Progenitor cell of endocrine pancreas (in vitro differentiated cells): ENCODE results near the gene PDSS2. TPM values are rescaled to one million over a fixed set of nuclear protein-coding genes. Genes with fewer than 3 reads are reported as not detected.

Source experiments
- DNase-seq: peaks from one replicate; pipeline ENCODE4 v3.0.0; 2021; ENCODE audit warnings: low spot score; ENCODE audit not compliant: unreplicated experiment
- H3K27ac Mint-ChIP-seq: 2 replicates; pipeline ENCODE4 v1.8.0; 2021; ENCODE audit warnings: mild to moderate bottlenecking, moderate library complexity, mixed read lengths
- H3K27me3 Mint-ChIP-seq: 2 replicates; pipeline ENCODE4 v1.8.0; 2021; ENCODE audit warnings: mixed read lengths
- H3K36me3 Mint-ChIP-seq: 2 replicates; pipeline ENCODE4 v1.8.0; 2022; ENCODE audit warnings: mixed read lengths; ENCODE audit not compliant: insufficient read depth
- H3K4me1 Mint-ChIP-seq: 2 replicates; pipeline ENCODE4 v1.8.0; 2021; ENCODE audit warnings: low read depth, mixed read lengths
- H3K4me3 Mint-ChIP-seq: 2 replicates; pipeline ENCODE4 v1.8.0; 2021; ENCODE audit warnings: low read depth, mild to moderate bottlenecking, moderate library complexity, mixed read lengths
- H3K9me3 Mint-ChIP-seq: 2 replicates; pipeline ENCODE4 v1.8.0; 2021; ENCODE audit warnings: low read depth, mixed read lengths
- total RNA-seq: library from RNA; stranded (reverse); gene quantifications from 2 replicates; pipeline ENCODE4 v1.2.1, GENCODE V29; 2021
- TF ChIP-seq, protein P1 (sequence below): fragments of 200-600 bp; sonication (generic); IDR thresholded peaks from one replicate; pipeline ENCODE4 v1.5.0; 2021; ENCODE audit warnings: antibody characterized with exemption, mild to moderate bottlenecking; ENCODE audit not compliant: unreplicated experiment

The PDSS2 gene
- total RNA-seq, 1 donor from 2014 or later: 12.8 TPM

DNA sequence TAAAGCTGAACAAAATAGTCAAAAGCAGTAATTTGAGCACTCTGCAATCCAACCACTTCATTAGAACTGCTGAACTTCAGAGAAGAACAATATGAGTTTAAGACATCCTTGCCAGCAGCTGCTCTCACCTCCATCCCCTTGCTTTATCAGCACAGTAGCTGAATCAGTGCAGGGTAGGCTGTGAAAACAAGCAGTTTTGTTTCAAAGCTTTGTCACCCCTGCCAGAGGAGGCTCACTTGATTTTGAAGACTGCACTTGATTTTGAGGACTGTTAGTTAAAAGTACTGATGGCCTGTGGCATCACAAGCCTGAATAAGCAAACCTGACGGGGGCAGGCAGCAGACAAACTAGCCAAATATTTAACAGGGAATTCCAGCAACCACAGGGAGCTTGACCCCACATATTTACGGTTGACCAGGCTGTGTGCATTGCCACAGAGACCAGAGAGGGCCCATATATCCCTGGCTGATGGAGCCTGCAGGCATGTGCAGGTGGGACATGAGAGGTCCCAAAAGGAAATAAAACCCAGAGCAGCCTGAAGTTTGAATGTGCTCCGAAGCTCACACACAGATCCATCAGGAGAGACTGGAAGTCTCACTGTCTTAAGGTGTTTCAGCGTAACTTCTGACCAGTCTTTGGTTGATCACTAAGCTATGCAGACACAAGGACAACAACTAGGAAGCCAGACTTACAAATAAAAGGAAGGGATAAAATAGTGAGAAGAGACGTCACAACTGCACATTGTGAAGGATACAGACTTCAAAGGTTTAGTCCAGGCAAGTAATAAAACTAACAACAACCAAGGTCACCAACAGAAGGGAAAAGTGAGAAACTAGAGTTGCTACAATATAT is 97.4 kb downstream of the PDSS2 start:
- peaks cover 10% of the 10 kb centered on the region for H3K9me3 Mint-ChIP-seq
- H3K27me3 Mint-ChIP-seq: no peaks in the 10 kb centered on the region
- peaks cover 18% of the 10 kb centered on the region for H3K36me3 Mint-ChIP-seq
- TF ChIP-seq, protein P1, sequence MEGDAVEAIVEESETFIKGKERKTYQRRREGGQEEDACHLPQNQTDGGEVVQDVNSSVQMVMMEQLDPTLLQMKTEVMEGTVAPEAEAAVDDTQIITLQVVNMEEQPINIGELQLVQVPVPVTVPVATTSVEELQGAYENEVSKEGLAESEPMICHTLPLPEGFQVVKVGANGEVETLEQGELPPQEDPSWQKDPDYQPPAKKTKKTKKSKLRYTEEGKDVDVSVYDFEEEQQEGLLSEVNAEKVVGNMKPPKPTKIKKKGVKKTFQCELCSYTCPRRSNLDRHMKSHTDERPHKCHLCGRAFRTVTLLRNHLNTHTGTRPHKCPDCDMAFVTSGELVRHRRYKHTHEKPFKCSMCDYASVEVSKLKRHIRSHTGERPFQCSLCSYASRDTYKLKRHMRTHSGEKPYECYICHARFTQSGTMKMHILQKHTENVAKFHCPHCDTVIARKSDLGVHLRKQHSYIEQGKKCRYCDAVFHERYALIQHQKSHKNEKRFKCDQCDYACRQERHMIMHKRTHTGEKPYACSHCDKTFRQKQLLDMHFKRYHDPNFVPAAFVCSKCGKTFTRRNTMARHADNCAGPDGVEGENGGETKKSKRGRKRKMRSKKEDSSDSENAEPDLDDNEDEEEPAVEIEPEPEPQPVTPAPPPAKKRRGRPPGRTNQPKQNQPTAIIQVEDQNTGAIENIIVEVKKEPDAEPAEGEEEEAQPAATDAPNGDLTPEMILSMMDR: no peak
- H3K4me1 Mint-ChIP-seq: peaks cover 18% of the 10 kb centered on the region
- no peak for DNase-seq
- no peak overlapping the region for H3K4me3 Mint-ChIP-seq
- peak overlapping the region; percentile 1 for H3K27ac Mint-ChIP-seq

DNA sequence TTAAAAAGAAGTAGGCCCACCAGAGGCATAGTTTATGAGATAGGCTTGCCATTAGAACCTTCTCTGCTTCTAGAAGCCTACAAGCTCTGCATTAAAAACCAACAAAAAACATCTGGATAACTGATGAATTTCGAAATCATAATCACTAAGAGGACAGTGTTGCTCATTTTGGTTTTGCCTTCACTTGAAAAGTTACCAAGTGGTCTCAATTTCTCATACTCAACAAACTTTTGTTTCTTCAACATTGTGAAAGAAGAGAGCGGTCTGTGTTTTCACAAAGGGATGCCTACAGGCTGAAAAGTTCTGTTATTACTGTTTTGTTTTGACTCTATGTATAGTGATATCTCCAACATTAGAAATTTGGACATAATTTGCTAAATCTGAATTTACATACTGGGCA is 98.9 kb downstream of the PDSS2 start:
- Mint-ChIP-seq H3K36me3 (peaks cover 18% of the 10 kb centered on the region), H3K4me3 (no peak overlapping the region), H3K9me3 (peaks cover 10% of the 10 kb centered on the region), H3K27me3 (no peaks in the 10 kb centered on the region), H3K4me1 (peaks cover 14% of the 10 kb centered on the region), H3K27ac (no peak overlapping the region)
- TF ChIP-seq, protein P1: no peak
- DNase-seq: no peak

DNA sequence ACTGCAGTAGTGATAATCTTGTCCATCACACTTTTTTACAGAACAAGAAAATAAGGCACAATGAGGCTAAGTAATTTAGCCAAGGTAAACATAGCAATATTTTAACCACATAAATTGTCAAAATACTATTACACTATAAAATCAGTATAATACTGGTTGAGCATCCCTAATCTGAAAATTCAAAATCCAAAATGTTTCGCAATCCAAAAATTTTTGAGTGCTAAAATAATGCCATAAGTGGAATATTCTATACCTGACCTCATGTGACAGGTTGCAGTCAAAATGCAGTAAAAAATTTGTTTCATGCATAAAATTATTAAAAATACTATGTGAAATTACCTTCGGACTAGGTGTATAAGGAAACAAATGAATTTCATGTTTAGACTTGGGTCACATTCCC is 101.5 kb downstream of the PDSS2 start:
- H3K36me3 Mint-ChIP-seq: peaks cover 4% of the 10 kb centered on the region
- H3K4me3 Mint-ChIP-seq: no peak overlapping the region
- TF ChIP-seq, protein P1: no peak
- H3K27ac Mint-ChIP-seq: no peak overlapping the region
- peaks cover 10% of the 10 kb centered on the region for H3K4me1 Mint-ChIP-seq
- DNase-seq: no peak
- no peaks in the 10 kb centered on the region for H3K27me3 Mint-ChIP-seq
- peaks cover 1% of the 10 kb centered on the region for H3K9me3 Mint-ChIP-seq

DNA sequence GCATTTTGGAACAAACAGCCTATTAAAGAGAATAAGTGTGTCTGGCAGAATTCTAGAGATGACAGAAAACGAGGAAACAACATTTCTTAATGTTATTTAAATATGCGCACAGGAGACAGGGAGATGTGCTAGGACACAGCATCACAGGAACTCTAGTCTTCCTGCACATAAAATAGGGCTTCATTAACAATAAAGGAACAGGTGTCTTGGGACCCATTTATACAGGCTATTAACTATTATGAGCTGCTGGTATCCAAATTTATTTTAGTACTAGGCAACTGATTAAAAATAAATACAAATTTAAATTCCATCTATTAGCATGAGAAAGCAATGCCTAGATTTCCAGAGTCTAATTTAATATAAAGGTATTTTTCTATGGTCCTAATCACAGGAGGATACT is 102.3 kb downstream of the PDSS2 start:
- H3K4me3 Mint-ChIP-seq: no peak overlapping the region
- H3K27me3 Mint-ChIP-seq: no peaks in the 10 kb centered on the region
- DNase-seq: no peak
- H3K36me3 Mint-ChIP-seq: no peaks in the 10 kb centered on the region
- H3K27ac Mint-ChIP-seq: no peak overlapping the region
- TF ChIP-seq, protein P1: no peak
- H3K9me3 Mint-ChIP-seq: no peaks in the 10 kb centered on the region
- H3K4me1 Mint-ChIP-seq: peaks cover 7% of the 10 kb centered on the region

DNA sequence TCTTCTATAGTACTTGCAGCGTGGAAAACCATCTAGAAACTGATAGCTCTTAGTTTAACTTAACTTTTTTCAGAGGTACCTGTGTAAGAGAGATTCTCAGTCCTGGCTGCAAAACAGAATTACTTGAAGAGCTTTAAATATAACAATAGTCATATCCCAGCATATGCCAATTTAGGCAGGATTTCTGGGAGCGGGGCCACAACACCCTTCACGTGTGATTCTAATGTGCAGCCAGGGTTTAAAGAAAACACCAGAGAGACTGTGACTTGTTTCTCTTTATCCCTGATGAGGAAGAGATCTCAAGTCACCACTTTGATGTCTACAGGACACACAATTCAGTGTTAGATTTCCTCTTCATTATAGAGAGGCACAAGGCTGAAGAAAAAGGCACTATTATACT is 103.7 kb downstream of the PDSS2 start:
- Mint-ChIP-seq H3K27ac (no peak overlapping the region), H3K27me3 (no peaks in the 10 kb centered on the region), H3K9me3 (no peaks in the 10 kb centered on the region), H3K36me3 (no peaks in the 10 kb centered on the region), H3K4me3 (no peak overlapping the region), H3K4me1 (no peaks in the 10 kb centered on the region)
- TF ChIP-seq, protein P1: no peak
- no peak for DNase-seq
